HTERT RPE-1 (cell line): ENCODE measurements around the gene GAPVD1.

Experiments used
- in situ Hi-C: fragments of 300-500 bp; cut with MboI; formaldehyde crosslinking; loops from 4 replicates; pipeline ENCODE4 v1.14.3; 2020; ENCODE audit warnings: low sequenced_read_pairs

GAPVD1 gene

GRCh38 chr9:125400725-125401716 lies 139.4 kb downstream of the GAPVD1 start:
- in situ Hi-C loops, result no loop called here

GRCh38 chr9:125404733-125405132 lies 143.1 kb downstream of the GAPVD1 start:
- in situ Hi-C loops, result no loop called here

GRCh38 chr9:125405938-125406809 lies 144.5 kb downstream of the GAPVD1 start:
- in situ Hi-C loops, result no loop called here

- in situ Hi-C loops, result no loop called here
These were observed 145.1 kb downstream of the GAPVD1 start for GRCh38 chr9:125406810-125407087.

GRCh38 chr9:125407432-125407973 lies 145.9 kb downstream of the GAPVD1 start:
- in situ Hi-C loops, result no loop called here

- in situ Hi-C loops, result no loop called here
These were observed 146.6 kb downstream of the GAPVD1 start for GRCh38 chr9:125407974-125408900.

- in situ Hi-C loops, result no loop called here
These were observed 147.6 kb downstream of the GAPVD1 start for GRCh38 chr9:125409217-125409636.

GRCh38 chr9:125409637-125410521 lies 148.3 kb downstream of the GAPVD1 start:
- in situ Hi-C loops, result no loop called here

GRCh38 chr9:125410522-125410894 lies 148.9 kb downstream of the GAPVD1 start:
- in situ Hi-C loops, result no loop called here

- in situ Hi-C loops, result no loop called here
These were observed 149.6 kb downstream of the GAPVD1 start for GRCh38 chr9:125411171-125411756.

- in situ Hi-C loops, result no loop called here
These were observed 150.5 kb downstream of the GAPVD1 start for GRCh38 chr9:125412166-125412565.

GRCh38 chr9:125413579-125413978 lies 152.0 kb downstream of the GAPVD1 start:
- in situ Hi-C loops, result no loop called here

- in situ Hi-C loops, result no loop called here
These were observed 154.2 kb downstream of the GAPVD1 start for GRCh38 chr9:125415583-125416460.

- in situ Hi-C loops, result no loop called here
These were observed 154.9 kb downstream of the GAPVD1 start for GRCh38 chr9:125416517-125416916.
